SW480 (cell line): Measurements from ENCODE around the gene CPD.
"Not testable (repeated sequence)": the region's sequence is repeated elsewhere in the genome, so short reads cannot be mapped to it uniquely, and the experiment has no call there.

ENCODE experiments used
- DNase-seq: peaks from one replicate; pipeline ENCODE4 v3.0.0-alpha.2; 2016; ENCODE audit warnings: low spot score

Gene CPD

DNA sequence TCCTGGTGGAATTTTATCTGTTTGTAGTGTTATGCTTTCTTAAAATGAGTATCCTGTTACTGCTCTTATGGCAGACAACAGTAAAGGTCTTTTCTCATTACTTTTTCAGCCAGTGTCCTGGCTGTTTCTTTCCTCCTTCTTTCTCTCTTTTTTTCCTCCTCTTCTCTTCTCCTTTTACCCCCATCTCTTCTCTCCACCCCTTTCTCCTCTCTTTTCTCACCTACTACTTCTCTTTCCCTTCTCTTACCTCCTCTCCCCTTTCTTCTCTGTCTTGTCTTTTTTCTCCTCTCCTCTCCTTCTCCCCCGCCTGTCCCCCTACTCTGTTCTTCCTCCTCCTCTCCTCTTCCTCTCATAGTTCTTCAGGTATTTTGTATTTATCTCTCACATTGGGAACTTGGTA, 48.9 kb downstream of the CPD start:
- DNase-seq: no peak

DNA sequence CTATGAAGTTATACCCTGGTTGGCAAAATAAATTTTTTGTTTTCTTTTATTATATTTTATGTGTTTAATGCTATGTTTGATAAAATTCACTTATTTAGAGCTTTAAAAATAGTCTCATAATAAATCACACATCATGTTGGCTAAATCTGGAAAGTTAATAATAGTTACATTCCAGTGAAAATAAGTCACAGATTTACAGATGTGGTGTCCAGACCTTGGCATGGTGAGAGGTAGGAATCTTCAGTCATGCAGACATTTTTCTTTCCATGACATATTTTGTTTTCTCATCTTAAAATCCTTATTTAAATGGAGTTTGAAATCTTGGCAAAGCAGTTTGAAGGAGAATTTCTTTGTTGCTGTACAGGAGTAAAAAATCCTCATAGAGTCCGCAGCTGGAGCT, 50.4 kb downstream of the CPD start:
- no peak for DNase-seq

DNA sequence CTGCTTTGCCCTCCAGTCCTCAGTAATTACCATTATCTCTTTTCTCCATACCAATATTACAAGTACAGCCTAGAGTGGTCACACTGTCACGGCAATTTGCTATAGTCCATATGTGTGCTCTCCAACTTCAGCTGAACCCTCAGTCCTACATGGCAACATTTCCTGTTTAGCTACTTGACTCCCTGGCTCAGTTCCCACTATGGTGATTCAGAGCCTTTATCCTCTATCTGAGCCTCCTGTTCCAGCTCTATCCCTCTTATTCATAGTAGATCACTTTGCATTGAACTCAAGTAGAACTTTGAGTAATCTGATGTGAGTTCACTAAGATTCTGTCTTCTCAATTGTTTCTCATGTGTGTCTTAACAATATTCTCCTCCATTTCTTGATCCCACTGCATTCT, 54.8 kb downstream of the CPD start:
- no peak for DNase-seq

DNA sequence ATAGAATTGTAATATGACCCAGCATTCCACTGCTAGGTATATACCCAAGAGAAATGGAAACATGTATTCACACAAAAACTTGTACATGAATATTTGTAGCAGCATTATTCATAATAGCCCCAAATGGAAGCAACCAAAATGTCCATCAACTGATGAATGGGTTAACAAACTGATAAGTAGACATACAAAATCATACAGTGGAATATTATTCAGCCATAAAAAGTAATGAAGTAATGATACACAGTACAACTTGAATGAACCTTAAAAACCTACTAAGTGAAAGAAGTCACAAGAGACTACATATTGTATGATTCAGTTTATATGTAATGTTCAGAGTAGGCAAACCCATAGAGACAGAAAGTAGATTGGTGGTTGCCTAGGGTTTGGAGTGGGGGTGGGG, 58.0 kb downstream of the CPD start:
- DNase-seq: no peak

DNA sequence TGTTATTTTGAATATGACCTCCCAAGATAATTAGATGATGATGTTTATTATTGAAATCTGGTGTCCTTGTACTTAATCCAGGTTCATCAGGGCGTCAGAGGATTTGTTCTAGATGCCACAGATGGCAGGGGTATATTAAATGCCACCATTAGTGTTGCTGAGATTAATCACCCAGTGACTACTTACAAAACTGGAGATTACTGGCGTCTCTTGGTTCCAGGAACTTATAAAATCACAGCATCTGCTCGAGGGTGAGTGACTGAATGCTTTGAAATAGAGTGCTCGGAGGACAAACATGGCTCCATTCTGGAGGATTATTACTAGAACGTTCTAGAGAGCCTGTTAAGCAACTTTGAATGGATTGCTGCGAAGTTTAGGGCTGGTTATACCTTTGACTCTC, 65.0 kb downstream of the CPD start:
- no peak for DNase-seq

DNA sequence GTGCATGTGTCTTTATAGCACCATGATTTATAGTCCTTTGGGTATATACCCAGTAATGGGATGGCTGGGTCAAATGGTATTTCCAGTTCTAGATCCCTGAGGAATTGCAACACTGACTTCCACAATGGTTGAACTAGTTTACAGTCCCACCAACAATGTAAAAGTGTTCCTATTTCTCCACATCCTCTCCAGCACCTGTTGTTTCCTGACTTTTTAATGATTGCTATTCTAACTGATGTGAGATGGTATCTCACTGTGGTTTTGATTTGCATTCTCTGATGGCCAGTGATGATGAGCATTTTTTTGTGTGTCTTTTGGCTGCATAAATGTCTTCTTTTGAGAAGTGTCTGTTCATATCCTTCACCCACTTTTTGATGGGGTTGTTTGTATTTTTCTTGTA, 67.9 kb downstream of the CPD start:
- not testable (repeated sequence) for DNase-seq

DNA sequence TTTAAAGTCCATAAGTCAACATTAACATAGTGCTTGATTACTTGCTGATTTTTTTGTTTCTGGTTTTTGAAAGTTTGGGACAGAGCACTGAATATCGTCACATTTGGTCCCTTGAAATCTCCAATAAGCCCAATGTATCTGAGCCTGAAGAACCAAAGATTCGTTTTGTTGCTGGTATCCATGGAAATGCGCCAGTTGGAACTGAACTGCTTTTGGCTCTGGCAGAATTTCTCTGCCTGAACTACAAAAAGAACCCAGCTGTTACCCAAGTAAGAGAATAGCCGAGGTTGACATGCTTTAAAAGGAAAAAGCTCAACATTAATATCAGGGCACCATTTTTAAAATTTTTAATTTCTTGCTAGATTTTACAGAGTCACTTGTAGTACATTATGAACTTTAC, 70.8 kb downstream of the CPD start:
- DNase-seq: no peak

DNA sequence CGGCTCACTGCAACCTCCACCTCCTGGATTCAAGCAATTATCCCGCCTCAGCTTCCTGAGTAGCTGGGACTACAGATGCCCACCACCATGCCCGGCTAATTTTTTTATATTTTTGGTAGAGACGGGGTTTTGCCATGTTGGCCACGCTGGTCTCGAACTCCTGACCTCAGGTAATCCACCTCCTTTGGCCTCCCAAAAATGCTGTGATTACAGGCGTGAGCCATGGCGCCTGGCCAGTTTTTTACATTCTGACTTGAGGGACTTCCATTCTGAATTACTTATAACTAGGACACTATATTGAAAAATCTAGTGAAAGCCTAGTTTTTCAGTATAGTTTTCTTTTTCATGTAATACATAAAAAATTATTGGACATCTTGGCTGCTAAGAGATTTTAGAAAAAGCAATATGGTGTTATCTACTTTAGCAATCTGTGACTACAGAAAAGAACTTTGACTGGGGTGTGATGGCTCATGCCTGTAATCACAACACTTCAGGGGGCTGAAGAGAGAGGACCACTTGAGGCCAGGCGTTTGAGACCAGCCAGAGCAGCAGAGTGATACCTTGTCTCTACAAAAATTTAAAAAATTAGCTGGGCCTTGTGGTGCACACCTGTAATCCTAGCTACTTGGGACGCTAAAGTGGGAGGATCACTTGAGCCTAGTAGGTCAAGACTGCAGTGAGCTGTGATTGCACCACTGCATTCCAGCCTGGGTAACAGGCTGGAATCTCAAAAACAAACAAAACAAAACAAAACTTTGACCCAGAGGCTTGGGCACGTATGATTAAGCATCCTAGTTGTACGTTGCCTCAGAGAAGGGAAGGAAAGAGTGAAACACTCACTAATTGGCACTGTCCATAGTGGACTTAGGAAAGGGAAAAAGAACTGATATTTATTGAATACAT, 71.6 kb downstream of the CPD start:
- no peak for DNase-seq

DNA sequence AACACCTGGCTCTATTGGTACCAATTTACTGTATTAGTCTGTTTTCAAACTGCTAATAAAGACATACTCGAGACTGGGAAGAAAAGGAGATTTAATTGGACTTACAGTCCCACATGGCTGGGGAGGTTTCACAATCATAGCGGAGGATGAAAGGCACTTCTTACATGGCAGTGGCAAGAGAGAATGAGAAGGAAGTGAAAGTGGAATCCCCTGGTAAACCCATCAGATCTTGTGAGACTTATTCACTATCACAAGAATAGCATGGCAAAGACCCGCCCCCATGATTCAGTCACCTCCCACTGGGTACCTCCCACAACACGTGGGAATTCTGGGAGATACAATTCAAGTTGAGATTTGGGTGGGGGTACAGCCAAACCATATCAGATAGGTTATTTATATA, 75.9 kb downstream of the CPD start:
- DNase-seq: no peak

DNA sequence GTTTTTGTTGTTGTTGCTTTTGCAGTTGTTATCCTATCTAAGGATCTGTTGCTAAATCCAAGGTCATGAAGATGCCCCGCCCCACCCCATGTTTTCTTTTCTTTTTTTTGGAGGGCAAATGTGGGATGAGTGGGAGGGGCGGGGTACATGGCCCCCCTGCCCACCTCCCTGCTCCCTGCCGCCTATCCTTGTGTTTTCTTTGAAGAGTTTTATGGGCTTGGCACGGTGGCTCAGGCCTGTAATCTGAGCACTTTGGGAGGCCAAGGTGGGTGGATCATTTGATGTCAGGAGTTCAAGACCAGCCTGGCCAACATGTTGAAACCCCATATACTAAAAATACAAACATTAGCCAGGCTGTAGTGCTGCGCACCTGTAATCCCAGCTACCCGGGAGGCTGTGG, 79.6 kb downstream of the CPD start:
- DNase-seq: no peak

DNA sequence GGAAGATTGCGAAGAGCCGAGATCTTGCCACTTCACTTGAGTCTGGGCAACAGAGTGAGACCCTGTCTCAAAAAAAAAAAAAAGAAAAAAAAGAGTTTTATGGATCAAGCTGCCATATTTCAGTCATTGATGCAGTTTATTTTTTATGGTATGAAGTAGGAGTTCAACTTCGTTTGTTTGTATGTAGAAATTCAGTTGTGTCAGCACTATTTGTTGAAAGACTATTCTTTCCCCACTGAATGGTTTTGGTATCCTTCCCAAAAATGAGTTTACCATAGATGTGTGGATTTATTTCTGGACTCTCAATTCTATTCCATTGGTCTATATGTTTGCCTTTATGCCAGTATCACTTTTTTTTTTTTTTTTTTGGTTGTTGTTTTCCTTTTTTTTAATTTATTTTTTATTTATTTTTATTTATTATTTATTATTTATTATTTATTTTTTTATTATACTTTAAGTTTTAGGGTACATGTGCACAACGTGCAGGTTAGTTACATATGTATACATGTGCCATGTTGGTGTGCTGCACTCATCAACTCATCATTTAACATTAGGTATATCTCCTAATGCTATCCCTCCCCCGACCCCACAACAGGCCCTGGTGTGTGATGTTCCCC, 80.2 kb downstream of the CPD start:
- DNase-seq: not testable (repeated sequence)

DNA sequence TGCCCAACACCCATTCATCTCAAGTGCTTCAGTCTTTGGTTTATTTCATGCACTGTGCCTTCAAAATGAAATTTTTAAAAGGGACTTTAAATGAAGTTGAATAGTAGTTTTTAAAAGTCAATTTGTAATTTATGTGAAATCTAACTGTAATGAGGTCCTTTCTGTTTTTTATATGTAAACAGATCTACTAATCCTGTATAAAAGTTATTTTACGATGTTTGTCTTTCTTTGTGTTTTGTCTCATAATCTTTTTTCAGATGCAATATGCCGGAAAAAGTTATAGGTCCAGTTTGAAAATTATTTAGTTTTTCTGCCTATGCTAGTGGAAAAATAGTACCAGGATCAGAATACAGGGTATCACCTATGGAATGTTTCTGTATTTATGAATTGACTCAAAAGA, 89.7 kb downstream of the CPD start:
- DNase-seq: no peak

DNA sequence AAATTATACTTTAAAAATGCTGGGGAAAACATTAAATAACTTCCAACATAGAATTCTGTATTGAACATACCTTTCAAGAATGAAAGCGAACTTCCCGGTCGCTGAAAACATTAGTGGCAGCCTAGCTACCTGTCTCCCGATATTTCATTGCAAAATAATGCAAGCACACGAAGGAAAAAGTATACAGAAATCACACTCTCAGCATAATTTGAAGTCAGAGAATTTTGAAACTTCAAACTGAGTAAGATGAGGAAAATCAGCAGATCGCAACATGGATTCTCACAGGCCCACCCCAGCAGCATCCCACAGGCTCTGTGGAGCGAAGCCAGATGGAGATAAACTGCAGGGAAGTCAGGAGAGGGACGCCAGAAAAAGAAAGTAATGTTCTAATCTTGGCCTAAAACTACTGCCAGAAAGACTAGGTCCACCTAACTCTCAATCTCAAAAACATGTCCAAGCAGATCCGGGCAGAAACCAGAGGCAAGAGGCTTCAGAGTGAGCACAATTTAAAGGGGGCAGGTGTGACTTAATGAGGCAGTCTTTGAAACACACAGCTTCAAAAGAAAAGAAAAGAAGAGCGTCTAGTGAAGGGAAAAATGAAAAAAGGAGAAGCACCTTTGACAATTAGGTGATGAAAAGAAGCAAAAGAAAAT, 93.6 kb downstream of the CPD start:
- no peak for DNase-seq

DNA sequence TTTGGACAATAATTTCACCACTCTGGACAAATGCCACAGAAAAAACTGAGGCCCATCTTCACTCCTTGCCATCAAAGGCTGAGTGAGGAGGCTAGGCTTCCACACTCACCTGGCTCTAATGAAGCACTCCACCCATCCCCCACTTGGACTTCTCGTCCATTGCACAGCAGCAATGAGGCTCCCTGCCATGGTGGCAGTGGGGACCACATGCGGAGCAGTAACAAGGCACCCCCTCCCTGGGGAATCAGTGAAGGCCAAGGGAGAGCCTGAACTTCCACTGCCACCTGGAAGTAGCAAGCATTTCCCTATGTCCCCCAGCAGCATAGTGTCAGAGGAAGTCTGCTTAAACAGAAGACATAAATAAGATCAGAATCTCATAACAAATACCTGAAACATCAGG, 96.5 kb downstream of the CPD start:
- DNase-seq: no peak

DNA sequence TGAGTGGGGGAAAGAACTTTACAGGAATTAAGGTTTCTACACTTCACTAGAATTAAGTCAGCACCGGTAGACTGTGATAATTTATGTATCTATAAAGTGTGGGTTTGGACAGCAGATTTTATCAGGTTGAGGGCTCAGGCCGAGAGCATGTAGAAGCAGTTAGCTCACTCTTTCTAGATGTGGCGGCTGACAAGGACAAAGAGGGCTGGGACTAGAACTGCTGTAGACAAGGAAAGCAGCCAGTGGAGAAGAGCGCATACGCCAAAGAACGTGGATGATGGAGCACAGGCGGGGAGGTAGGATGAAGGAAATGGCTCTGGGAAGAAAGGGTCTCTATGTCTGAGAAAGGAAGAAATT, 98.0 kb downstream of the CPD start:
- peak; percentile 48 for DNase-seq

DNA sequence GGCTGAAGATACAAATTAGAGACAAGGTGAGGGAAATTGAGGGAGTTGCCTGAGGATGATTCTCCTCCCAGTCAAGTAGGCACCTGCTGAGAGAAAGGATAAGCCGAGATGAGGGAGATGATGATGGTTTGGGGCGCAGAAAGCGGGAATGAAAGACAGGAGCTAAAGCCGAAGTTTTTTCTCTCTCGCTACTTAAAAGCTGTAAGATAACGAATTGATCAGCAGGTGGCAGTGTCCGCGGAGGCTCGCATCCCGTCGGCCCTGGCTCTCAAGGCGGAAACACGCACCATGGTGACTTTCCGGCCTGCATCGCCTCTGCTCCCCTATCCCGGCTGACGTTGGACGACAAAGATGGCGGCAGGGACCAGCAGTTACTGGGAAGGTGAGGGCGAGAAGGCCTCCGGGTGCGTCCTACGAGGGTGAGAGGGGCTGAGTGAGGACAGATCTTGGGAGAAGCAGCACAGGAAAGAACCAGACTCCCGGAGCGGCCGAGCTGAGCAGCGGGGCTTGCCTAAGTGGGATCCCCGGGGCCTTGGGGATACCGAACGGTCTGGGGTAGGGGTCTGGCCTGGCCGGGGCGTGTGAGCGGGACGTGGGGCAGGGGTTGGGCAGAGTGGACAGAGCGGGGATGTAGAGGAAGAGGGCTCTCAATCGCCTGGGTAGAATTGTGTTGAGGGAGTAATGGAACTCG, 98.5 kb downstream of the CPD start, which contains the start of gene GOSR1:
Gene GOSR1, plus strand, starts transcription at position 326 of the 691 bp plus-strand sequence. Its CDS starts 26 bp downstream, at position 352.
- peak; percentile 94 for DNase-seq

DNA sequence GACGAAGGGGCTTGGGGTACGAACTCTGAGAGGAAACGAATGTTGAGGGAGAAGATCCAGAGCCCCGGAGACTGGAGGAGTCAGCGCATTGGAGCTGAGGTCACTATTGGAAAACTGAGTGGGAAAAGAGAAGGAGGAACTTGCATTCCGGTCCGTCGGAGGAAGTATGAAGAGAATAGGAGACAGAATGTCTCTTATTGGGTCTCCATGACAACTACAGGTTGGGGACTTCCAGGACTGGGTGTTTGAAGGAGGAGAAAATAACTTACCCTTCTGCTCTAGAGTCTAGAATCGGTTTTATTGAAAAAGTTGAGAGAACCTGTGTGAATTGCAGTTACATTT, 99.0 kb downstream of the CPD start:
- peak; percentile 7 for DNase-seq

DNA sequence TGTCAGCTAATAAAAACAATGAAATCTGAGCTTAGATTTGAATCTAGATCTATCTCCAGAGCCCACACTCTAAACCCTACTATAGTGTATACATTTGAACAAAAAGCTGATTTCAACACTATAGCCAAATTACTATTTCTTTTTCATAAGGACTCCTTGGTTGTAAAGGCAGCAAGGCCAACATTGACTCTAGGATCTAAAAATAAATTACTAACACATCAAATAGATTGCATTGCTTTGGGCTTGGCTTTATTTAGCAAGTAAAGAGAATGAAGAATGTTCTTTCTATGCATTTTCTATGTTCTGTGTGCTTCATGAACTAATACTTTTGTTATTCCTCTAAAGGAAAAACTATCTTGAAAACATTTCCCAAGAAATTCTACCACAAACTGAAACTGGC, 103.8 kb downstream of the CPD start:
- no peak for DNase-seq

DNA sequence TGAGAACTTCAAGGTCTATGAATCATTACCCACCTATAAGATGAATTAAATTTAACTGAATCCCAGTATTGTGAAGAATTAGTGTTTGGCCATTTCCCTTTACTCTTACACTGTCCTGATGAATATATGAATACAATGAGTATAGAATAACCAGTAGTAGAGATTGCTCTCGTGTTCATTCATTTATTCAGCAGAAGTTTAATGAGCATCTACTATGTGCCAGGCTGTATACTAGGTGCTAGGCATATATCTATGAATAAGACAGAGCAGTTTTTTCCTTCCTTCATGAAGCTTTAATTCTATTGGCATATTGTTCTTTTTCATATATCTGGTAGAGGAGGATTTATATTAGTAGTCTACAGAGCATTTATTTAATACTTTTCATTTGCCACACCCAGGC, 104.4 kb downstream of the CPD start:
- DNase-seq: no peak

DNA sequence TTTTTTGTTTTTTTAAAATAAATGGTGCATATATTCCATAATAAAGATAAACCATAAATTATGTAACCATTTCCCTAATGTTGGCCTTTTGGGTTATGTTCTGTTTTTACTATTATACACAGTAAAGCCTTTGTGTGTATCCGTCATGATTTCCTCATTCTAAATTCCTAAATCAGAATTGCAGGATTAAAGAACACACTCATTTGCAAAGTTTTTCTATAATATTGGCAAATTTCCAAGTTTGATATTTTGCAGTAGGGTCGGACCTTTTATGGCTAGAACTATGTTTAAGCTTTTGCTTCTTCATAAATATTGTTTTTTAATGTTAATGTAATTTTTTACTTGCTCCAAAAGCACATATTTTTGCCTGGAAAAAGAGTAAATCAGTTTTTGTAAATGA, 115.1 kb downstream of the CPD start:
- no peak for DNase-seq

DNA sequence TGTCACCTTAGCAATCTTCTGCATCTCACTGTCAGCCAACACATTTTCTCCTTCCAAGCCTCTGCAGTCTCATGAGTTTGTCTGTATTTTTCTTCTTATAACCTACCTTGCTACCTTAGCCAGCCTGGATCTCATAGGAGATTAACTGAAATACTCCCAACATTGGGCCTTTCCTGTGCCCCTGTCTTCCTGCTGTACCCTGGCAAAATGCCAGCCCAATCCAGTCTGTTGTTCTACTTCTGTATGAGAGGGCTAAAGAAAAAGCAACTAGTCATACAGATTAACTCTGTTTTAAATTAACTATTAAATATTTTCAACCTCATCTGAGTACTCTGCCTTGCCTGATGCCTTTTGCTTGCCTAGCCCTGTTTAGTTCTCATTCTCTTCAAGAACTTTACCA, 116.9 kb downstream of the CPD start:
- no peak for DNase-seq

DNA sequence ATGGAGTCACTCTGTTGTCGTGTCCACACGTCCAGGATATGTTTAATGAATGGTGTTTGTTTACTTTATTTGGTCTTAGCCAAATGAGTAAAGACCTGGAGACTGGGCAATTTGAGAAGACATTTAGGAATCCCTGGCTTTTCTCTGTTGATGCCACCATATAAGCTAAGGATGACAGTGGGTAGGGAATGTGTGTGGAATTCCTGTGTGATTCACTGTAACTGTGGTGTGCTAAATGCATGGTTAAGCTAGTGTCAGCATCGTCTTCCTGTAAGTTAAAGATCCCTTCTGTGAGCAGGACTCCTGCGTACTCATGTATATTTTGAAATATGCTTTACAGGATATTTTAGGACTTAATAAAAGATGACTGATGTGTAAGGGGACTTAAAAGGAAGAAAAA, 124.8 kb downstream of the CPD start:
- no peak for DNase-seq
